ENCODE results near the gene POLDIP2. TPM values are rescaled to one million over a fixed set of nuclear protein-coding genes. Genes with fewer than 3 reads are reported as not detected.

POLDIP2 gene
- total and polyA plus RNA-seq, 2 donors (not counting 3 experiments of a cell fraction or from before 2014, with no cell fraction given), result 82.6 to 85.2 TPM

DNA sequence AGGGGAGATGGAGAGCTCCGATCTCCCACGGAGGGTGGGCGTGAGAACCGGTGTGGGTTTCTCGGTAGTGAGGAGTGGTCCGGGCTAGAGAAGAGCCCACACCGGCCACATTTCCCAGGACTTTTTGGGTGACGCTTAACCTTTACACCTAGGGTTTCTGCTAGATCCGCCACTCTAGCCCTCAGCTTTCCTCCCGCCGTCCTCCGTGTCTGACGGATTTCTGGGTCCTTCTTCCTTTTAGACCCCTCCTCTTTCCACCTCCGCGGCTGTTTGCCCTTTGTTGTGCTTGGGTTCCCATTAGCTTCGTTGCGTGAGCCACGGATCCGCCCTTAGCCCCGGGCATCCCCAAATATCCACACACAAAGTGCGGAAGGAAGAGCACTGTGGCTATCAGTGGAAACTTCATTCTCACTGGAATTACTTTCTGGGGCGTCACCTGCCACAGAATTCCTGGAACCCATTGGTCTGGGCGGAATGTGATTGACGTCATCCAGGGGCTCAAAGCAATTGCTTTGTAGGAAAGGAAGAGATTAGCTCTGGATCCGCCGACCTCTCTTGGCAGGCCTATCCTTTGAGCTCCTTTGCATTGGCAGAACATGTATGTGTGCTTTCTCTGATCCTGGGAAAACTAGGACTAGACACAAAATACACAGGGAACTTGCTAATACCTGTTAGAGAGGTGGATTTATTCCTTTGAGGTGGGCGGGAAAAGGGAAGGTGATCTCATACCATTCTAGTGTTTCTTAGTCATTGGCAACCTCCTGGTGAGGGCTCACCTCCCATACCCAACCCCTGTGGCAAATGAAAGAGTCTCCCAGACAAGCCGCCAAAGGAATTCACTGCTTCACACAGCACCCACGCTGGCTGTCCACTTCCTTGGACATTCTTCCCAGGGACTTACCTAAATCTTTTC lies 21.1 kb downstream of the POLDIP2 start:
- H3K9me3 ChIP-seq (replicated peaks; ENCODE audit: control insufficient read depth, insufficient read depth, low read length), result no peaks in the 10 kb centered on the region
- CTCF ChIA-PET, result interaction anchor here (1.1 to 2.5 kb wide), 11 partner anchors 10 to 576 kb away, joined by 3 to 31 read pairs (median 7); partner anchors contain the start of genes LYRM9, POLDIP2 and TMEM97
- dilution Hi-C loops (cut with MboI; ENCODE audit: extremely low pct_ligation_motif_present, low sequenced_read_pairs), result no loop called here
- H3K27ac ChIP-seq (ENCODE audit: insufficient read depth, low read depth, low read length), result peak overlapping the region; percentile 86
- DNase-seq (ENCODE audit: low read depth, low spot score) (peak; percentile 91), FAIRE-seq (no peak)
- H3K9ac ChIP-seq (replicated peaks; ENCODE audit: extremely low read depth, insufficient read depth, low read length), result peak overlapping the region; percentile 98
- POLR2A ChIA-PET, result interaction anchor here (0.8 to 2.1 kb wide), 9 partner anchors 10 to 354 kb away, joined by 3 to 34 read pairs (median 3); partner anchors contain the start of genes POLDIP2, SARM1 and TMEM97
- no peaks in the 10 kb centered on the region for H4K20me1 ChIP-seq (replicated peaks; ENCODE audit: control insufficient read depth, extremely low read depth, insufficient read depth, low read length)
- H3K27me3 ChIP-seq (ENCODE audit: control insufficient read depth in 2 of 2, insufficient read depth in 2 of 2, low read length in 2 of 2), result no peaks in the 10 kb centered on the region
- TSS peak; percentile 46 for BruUV-seq (replicated peaks)
- peak overlapping the region; percentile 75 to 95 (median 88) for H3K4me3 ChIP-seq (replicated peaks in 1 of 3; ENCODE audit: insufficient read depth in 1 of 3, low read depth in 1 of 3, low read length in 3 of 3)
- no peaks in the 10 kb centered on the region for H3K9me1 ChIP-seq (replicated peaks; ENCODE audit: control insufficient read depth, extremely low read depth, insufficient read depth, low read length)
- no peak for TF ChIP-seq GATA2 (IDR thresholded peaks at IDR 0.05; ENCODE audit: insufficient read depth, insufficient read length, low read depth, low read length)
- TF ChIP-seq POLR2A (IDR thresholded peaks at IDR 0.05; ENCODE audit: low read depth, low read length), result peak; percentile 74
- peak; percentile 59 for TF ChIP-seq JUN (IDR thresholded peaks at IDR 0.05; ENCODE audit: borderline replicate concordance, insufficient read depth, insufficient read length, low read depth)
- peak overlapping the region; percentile 13 for H2AFZ ChIP-seq (ENCODE audit: low read depth, low read length)
- peaks cover 55% of the 10 kb centered on the region for H3K79me2 ChIP-seq (ENCODE audit: control insufficient read depth, insufficient read depth, low read length)
- intact Hi-C loops (cut with micrococcal nuclease), result loop anchor here (1.0 to 5.0 kb wide), 5 partner anchors 11 to 356 kb away; partner anchors contain the start of genes NLK, POLDIP2 and TMEM97
- H3K36me3 ChIP-seq (ENCODE audit: control insufficient read depth in 2 of 2, extremely low read depth in 1 of 2, insufficient read depth in 2 of 2, low read length in 2 of 2), result peaks cover 4 to 21% of the 10 kb centered on the region in 2 experiments
- H3K4me1 ChIP-seq (ENCODE audit: control insufficient read depth, extremely low read depth, insufficient read depth, low read length), result peaks cover 40% of the 10 kb centered on the region
- H3K4me2 ChIP-seq (ENCODE audit: insufficient read depth, low read length), result peak overlapping the region; percentile 78

Measured in endothelial cell of umbilical vein (primary cell).